MCF 10A (cell line): ENCODE measurements around the gene VSTM2L. TPM values are rescaled to one million over a fixed set of nuclear protein-coding genes. Genes with fewer than 3 reads are reported as not detected.

Experiments used
- BruUV-seq: library from RNA; stranded (reverse); fragments of 400-500 nt; replicated peaks from 2 replicates; lab custom pipeline; 2021; lab: Mats Ljungman, UMichigan
- CTCF ChIA-PET: fragments of 300-600 bp; sonication (Branson Sonifier 250); formaldehyde crosslinking; extraction: SDS; loops from one replicate; lab custom pipeline; 2021; ENCODE audit warnings: antibody characterized with exemption, inconsistent platforms; lab: Yijun Ruan, JAX
- POLR2A ChIA-PET: fragments of 300-600, 350-650 bp; sonication (Branson Sonifier 250); formaldehyde crosslinking; extraction: SDS; loops from one replicate; lab custom pipeline; 2020; ENCODE audit warnings: antibody characterized with exemption, inconsistent platforms; lab: Yijun Ruan, JAX
- DNase-seq: peaks from one replicate; pipeline ENCODE4 v3.0.0-alpha.2; 2018; ENCODE audit not compliant: unreplicated experiment
- H3K27ac Mint-ChIP-seq: one replicate; pipeline ENCODE4 v1.8.0; 2022; ENCODE audit warnings: mild to moderate bottlenecking, low read depth, mixed read lengths; ENCODE audit not compliant: unreplicated experiment
- H3K27me3 Mint-ChIP-seq: one replicate; pipeline ENCODE4 v1.8.0; 2022; ENCODE audit warnings: mixed read lengths; ENCODE audit not compliant: insufficient read depth, unreplicated experiment
- H3K36me3 Mint-ChIP-seq: one replicate; pipeline ENCODE4 v1.8.0; 2022; ENCODE audit warnings: mild to moderate bottlenecking, moderate library complexity, mixed read lengths; ENCODE audit not compliant: insufficient read depth, unreplicated experiment
- H3K4me1 Mint-ChIP-seq: one replicate; pipeline ENCODE4 v1.8.0; 2022; ENCODE audit warnings: mixed read lengths; ENCODE audit not compliant: insufficient read depth, unreplicated experiment
- H3K4me3 Mint-ChIP-seq: one replicate; pipeline ENCODE4 v1.8.0; 2022; ENCODE audit warnings: mild to moderate bottlenecking, moderate library complexity, mixed read lengths; ENCODE audit not compliant: unreplicated experiment
- H3K9me3 Mint-ChIP-seq: one replicate; pipeline ENCODE4 v1.8.0; 2022; ENCODE audit warnings: mixed read lengths; ENCODE audit not compliant: unreplicated experiment
- intact Hi-C: fragments of 100-400 bp; cut with micrococcal nuclease; formaldehyde crosslinking; loops from 2 replicates; pipeline ENCODE4 v1.14.1; 2022
- total RNA-seq: library from RNA; stranded (reverse); gene quantifications from 2 replicates; pipeline ENCODE4 v1.2.3, GENCODE V29; 2022
- TF ChIP-seq, protein P1 (sequence below): fragments of 200-600 bp; IDR thresholded peaks from one replicate; pipeline ENCODE4 v1.8.0; 2022; ENCODE audit warnings: antibody characterized with exemption, mild to moderate bottlenecking; ENCODE audit not compliant: unreplicated experiment

The VSTM2L gene
- total RNA-seq, 1 experiment from 2014 or later, result 15.6 TPM

GRCh38 chr20:37938954-37939353 lies 36.0 kb downstream of the VSTM2L start:
- H3K4me3 Mint-ChIP-seq, result no peak overlapping the region
- BruUV-seq, result no TSS peak
- ChIA-PET CTCF (no interaction called here), POLR2A (no interaction called here)
- H3K9me3 Mint-ChIP-seq, result no peaks in the 10 kb centered on the region
- no peak for DNase-seq
- no peaks in the 10 kb centered on the region for H3K4me1 Mint-ChIP-seq
- H3K27me3 Mint-ChIP-seq, result no peaks in the 10 kb centered on the region
- H3K36me3 Mint-ChIP-seq, result peaks cover 22% of the 10 kb centered on the region
- TF ChIP-seq, protein P1, sequence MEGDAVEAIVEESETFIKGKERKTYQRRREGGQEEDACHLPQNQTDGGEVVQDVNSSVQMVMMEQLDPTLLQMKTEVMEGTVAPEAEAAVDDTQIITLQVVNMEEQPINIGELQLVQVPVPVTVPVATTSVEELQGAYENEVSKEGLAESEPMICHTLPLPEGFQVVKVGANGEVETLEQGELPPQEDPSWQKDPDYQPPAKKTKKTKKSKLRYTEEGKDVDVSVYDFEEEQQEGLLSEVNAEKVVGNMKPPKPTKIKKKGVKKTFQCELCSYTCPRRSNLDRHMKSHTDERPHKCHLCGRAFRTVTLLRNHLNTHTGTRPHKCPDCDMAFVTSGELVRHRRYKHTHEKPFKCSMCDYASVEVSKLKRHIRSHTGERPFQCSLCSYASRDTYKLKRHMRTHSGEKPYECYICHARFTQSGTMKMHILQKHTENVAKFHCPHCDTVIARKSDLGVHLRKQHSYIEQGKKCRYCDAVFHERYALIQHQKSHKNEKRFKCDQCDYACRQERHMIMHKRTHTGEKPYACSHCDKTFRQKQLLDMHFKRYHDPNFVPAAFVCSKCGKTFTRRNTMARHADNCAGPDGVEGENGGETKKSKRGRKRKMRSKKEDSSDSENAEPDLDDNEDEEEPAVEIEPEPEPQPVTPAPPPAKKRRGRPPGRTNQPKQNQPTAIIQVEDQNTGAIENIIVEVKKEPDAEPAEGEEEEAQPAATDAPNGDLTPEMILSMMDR, result no peak
- H3K27ac Mint-ChIP-seq, result no peak overlapping the region
- intact Hi-C loops, result no loop called here

GRCh38 chr20:37939701-37940560 lies 37.0 kb downstream of the VSTM2L start:
- intact Hi-C loops, result no loop called here
- Mint-ChIP-seq H3K4me3 (no peak overlapping the region), H3K36me3 (peaks cover 19% of the 10 kb centered on the region), H3K9me3 (no peaks in the 10 kb centered on the region), H3K27me3 (no peaks in the 10 kb centered on the region), H3K4me1 (no peaks in the 10 kb centered on the region), H3K27ac (peak overlapping the region; percentile 35)
- ChIA-PET CTCF (interaction anchor here (0.5 to 0.6 kb wide), 2 partner anchors 54 to 67 kb away, joined by 3 to 4 read pairs; no protein-coding TSS in a partner anchor), POLR2A (no interaction called here)
- no TSS peak for BruUV-seq
- TF ChIP-seq, protein P1, result no peak
- no peak for DNase-seq

- Mint-ChIP-seq H3K4me3 (no peak overlapping the region), H3K9me3 (no peaks in the 10 kb centered on the region), H3K4me1 (no peaks in the 10 kb centered on the region), H3K27ac (peak overlapping the region; percentile 35), H3K36me3 (peaks cover 19% of the 10 kb centered on the region), H3K27me3 (no peaks in the 10 kb centered on the region)
- TF ChIP-seq, protein P1, result no peak
- CTCF ChIA-PET, result no interaction called here
- no peak for DNase-seq
- BruUV-seq, result no TSS peak
- intact Hi-C loops, result no loop called here
- POLR2A ChIA-PET, result no interaction called here
These were observed 37.9 kb downstream of the VSTM2L start for GRCh38 chr20:37940858-37941257.

- Mint-ChIP-seq H3K4me1 (no peaks in the 10 kb centered on the region), H3K27me3 (no peaks in the 10 kb centered on the region), H3K4me3 (no peak overlapping the region), H3K9me3 (no peaks in the 10 kb centered on the region), H3K27ac (no peak overlapping the region), H3K36me3 (peaks cover 19% of the 10 kb centered on the region)
- ChIA-PET CTCF (interaction anchor here (0.8 kb wide), 1 partner anchor 9 kb away, joined by 6 read pairs; no protein-coding TSS in a partner anchor), POLR2A (no interaction called here)
- intact Hi-C loops, result no loop called here
- TF ChIP-seq, protein P1, result no peak
- DNase-seq, result no peak
- no TSS peak for BruUV-seq
These were observed 38.4 kb downstream of the VSTM2L start for GRCh38 chr20:37941332-37941731.
